PC-3 (cell line): ENCODE data around the gene VEGFB.

Experiments
- CTCF ChIP-seq: fragments of 300-600 bp; sonication (generic); conservative IDR thresholded peaks from 2 replicates; pipeline ENCODE4 v1.5.1; 2017; ENCODE audit warnings: antibody characterized with exemption, low read depth, mild to moderate bottlenecking, low read length
- EZH2 ChIP-seq: fragments of 300-600 bp; sonication (generic); IDR thresholded peaks from one replicate; pipeline ENCODE4 v1.6.1; 2017; ENCODE audit warnings: antibody characterized with exemption, mild to moderate bottlenecking, low read length; ENCODE audit not compliant: unreplicated experiment
- EZH2phosphoT487 ChIP-seq: fragments of 300-600 bp; sonication (generic); IDR thresholded peaks from 2 replicates; pipeline ENCODE4 v1.6.1; 2018; ENCODE audit warnings: mild to moderate bottlenecking, antibody characterized with exemption, low read length, borderline replicate concordance

- no peak for TF ChIP-seq CTCF
- TF ChIP-seq EZH2, result no peak
- no peak for TF ChIP-seq EZH2phosphoT487
These were observed 15.1 kb upstream of the VEGFB start for GRCh38 chr11:64219354-64219684.
